Mononuclear cell (primary cell): ENCODE results near the gene GPAT3. TPM values are rescaled to one million over a fixed set of nuclear protein-coding genes. Genes with fewer than 3 reads are reported as not detected.
"Not testable (repeated sequence)": the region's sequence is repeated elsewhere in the genome, so short reads cannot be mapped to it uniquely, and the experiment has no call there.

Source experiments
- H3K27me3 ChIP-seq: 2 replicates; pipeline ENCODE4 v1.6.0; 2011; ENCODE audit warnings: low read length, control low read depth; ENCODE audit not compliant: insufficient read depth
- H3K4me1 ChIP-seq: 2 replicates; pipeline ENCODE4 v1.5.1; 2011; ENCODE audit warnings: mild to moderate bottlenecking, low read length, control low read depth; ENCODE audit not compliant: insufficient read depth
- H3K4me3 ChIP-seq: 2 replicates; pipeline ENCODE4 v1.5.1; 2011; ENCODE audit warnings: mild to moderate bottlenecking, low read length, moderate library complexity
- H3K9me3 ChIP-seq: 2 replicates; pipeline ENCODE4 v1.5.1; 2011; ENCODE audit warnings: low read depth, mild to moderate bottlenecking, control low read depth, low read length
- total RNA-seq: library from RNA; depleted of rRNA; stranded (reverse); fragments of >200 nt; gene quantifications from one replicate; pipeline ENCODE4 v1.2.3, GENCODE V29; 2012

Gene GPAT3
- total RNA-seq, 1 donor: 10.1 TPM

DNA sequence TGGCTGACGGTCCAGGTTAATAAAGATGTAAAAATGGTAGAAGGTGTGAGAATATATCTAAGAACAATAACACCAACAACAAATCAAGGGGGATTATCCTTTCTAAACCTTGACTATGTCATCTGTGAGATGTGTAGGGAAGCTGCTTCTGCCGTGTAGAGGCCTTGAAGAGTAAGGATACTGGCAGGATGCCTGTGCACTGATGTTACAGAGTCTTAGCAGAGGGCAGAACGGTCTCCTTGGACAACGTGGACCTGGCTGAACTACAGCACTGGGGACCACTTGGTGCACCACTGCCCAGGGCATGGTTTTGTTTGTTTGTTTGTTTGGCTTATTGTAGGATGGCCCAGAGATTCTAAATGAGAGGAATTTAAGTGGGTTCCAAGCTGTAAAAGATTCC lies 33.5 kb downstream of the GPAT3 start:
- Histone ChIP-seq H3K27me3 (no peaks in the 10 kb centered on the region), H3K4me1 (peaks cover 34% of the 10 kb centered on the region), H3K4me3 (no peak overlapping the region), H3K9me3 (no peaks in the 10 kb centered on the region)

DNA sequence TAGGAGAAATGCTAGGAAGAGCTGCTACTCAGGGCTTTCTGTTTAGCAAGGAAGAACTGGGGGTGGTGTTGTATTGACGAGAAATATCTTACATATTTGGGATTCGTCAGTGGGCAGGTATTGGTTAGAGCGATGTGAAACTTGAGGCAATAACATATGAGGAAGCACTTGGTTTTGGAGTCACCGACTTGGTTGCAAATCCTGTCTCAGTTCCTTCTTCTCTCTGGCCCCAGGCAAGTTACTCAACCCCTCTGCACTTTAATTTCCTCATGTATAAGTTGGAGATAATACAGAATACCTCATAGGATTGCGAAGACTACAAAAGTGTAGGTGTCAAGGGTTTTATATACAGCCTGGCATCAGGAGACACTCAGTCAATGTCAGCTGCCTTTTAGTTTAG lies 34.1 kb downstream of the GPAT3 start:
- no peaks in the 10 kb centered on the region for H3K27me3 ChIP-seq
- no peak overlapping the region for H3K4me3 ChIP-seq
- peaks cover 34% of the 10 kb centered on the region for H3K4me1 ChIP-seq

DNA sequence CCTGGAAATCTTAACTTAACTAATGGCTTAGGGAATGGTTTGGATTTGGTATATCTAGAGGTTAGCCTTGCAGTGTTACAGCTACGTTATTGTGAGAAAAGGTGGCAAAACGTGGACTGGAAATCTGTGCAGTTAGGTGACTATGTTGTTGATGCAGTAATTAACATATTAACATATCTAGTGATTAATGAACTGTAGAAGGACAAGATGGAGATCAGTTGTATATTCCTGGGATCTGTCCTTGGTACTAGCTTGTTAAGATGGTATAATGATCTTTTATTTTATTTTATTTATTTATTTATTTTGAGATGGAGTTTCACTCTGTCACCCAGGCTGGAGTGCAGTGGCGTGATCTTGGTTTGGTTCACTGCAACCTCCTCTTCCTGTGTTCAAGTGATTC lies 36.9 kb downstream of the GPAT3 start:
- no peaks in the 10 kb centered on the region for H3K27me3 ChIP-seq
- H3K4me3 ChIP-seq: no peak overlapping the region
- no peaks in the 10 kb centered on the region for H3K9me3 ChIP-seq
- H3K4me1 ChIP-seq: peaks cover 30% of the 10 kb centered on the region

More for the DNA sequence above, 34.1 kb downstream of the GPAT3 start:
- H3K9me3 ChIP-seq: no peaks in the 10 kb centered on the region

DNA sequence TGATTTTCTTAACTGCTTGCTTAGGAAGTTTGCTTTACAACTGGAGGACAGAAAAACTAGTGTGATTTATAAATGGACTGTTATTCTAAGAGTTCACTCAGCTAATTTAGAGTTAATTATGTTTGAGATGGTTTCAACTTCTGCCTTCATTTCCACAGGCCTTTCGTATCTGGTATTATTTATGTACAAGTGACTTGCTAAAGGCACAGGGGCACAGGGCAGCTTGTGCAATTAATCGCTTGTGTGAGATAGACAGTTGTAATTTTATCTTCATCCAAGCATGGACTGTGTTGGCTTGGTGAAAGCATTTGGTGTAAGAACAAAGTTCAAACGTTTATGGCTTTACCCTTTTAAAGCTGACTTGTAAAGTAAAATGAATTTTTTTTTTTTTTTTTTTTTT lies 38.3 kb downstream of the GPAT3 start:
- Histone ChIP-seq H3K9me3 (no peaks in the 10 kb centered on the region), H3K27me3 (no peaks in the 10 kb centered on the region), H3K4me3 (no peak overlapping the region), H3K4me1 (peaks cover 20% of the 10 kb centered on the region)

DNA sequence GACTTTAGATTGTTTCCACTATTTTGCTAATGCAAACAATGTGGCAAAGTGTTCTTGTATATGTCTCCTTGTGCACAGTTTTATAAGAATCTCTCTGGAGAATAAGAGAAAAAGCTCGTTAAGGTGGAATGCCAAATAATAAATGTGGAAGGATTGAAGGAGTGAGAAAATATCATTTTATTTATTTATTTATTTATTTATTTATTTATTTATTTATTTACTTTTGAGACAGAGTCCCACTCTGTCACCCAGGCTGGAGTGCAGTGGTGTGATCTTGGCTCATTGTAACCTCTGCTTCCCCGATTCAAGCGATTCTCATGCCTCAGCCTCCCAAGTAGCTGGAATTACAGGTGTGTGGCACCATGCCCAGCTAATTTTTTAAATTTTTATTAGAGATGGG lies 40.3 kb downstream of the GPAT3 start:
- H3K4me3 ChIP-seq, H3K4me1 ChIP-seq, H3K9me3 ChIP-seq, H3K27me3 ChIP-seq: not testable (repeated sequence)

DNA sequence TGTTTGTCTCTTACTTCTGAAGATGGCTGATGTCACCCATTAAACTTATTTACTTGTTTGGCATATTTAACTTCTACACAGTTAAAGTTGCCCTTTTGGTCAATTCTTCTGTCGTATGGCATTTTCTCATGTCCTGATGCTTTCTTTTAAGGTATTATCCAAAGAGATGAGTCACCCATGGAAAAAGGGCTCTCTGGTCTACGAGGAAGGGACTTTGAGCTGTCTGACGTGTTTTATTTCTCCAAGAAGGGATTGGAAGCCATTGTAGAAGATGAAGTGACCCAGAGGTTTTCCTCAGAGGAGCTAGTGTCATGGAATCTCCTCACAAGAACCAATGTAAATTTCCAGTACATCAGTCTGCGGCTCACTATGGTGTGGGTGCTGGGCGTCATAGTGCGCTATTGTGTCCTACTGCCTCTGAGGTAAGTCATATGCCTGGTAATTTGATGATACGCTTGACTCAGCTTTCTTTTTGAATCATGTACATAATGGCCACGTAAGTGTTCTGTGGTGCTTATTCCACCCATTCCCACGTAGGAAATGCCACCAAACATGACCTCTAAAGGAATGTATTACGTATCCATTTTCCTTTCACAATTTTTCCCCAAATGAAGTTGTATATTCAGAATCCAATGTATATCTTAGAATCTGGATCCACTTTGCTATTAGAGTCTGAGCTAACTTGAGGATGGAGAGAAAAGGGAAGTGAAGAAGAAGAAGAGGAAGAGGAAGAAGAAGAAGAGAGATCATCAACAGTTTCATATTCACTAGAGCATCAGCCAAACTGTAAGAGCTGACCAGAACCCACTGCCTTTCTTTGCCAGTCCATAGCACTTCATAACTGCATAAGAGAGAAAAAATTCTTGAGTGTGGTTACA lies 45.7 kb downstream of the GPAT3 start:
- no peak overlapping the region for H3K4me3 ChIP-seq
- H3K4me1 ChIP-seq: peaks cover 16% of the 10 kb centered on the region
- H3K27me3 ChIP-seq: no peaks in the 10 kb centered on the region
- H3K9me3 ChIP-seq: no peaks in the 10 kb centered on the region

DNA sequence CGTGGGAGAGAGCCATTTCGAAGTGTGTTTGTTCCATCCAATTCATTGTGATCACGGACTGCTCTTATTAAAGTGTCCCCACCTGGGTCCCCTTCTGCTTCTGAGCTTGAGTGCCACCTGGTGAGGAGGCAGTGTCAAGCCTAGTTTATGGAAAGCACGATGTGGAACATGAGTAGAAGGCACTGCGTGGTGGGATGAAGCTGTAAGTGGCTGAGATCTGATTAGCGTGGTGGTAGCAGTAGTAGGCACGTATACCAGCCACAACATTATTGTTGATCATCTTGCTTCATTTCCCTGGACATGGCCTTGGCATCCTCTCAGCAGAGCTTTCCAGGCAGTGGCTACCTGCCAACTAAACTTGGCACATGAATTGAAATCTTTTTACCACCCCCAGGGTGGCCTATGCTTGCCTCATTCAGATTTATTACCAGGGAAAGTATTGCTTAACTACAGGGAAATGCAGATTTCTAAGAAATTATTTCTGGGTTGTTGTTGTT lies 46.4 kb downstream of the GPAT3 start:
- Histone ChIP-seq H3K27me3 (no peaks in the 10 kb centered on the region), H3K4me1 (peaks cover 16% of the 10 kb centered on the region), H3K9me3 (no peaks in the 10 kb centered on the region), H3K4me3 (no peak overlapping the region)

DNA sequence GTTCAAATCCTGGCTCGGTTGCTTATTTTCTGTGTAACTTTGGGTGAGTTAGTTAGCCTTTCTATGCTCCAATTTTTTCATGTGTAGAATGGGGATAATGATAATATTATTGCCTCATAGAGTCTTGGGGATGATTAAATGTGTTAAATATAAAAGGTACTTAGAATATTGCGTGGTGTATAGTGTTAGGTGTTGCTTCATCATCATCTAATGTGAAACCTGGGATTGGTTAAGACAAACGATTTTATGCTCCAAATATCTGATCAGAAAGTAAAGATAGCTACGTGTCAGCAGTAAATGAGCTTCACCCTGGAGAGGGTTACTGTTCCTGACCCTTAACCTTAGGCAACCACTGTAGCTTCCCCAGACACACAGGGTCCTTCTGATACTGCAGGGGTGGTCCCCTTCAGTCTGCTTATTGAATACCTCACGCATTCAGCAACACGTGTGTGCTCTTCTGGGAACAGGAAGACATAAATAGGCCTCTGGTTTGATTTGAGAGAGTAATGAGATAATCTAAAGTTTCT lies 50.1 kb downstream of the GPAT3 start:
- H3K4me1 ChIP-seq: peaks cover 13% of the 10 kb centered on the region
- H3K27me3 ChIP-seq: no peaks in the 10 kb centered on the region
- H3K9me3 ChIP-seq: no peaks in the 10 kb centered on the region
- no peak overlapping the region for H3K4me3 ChIP-seq

DNA sequence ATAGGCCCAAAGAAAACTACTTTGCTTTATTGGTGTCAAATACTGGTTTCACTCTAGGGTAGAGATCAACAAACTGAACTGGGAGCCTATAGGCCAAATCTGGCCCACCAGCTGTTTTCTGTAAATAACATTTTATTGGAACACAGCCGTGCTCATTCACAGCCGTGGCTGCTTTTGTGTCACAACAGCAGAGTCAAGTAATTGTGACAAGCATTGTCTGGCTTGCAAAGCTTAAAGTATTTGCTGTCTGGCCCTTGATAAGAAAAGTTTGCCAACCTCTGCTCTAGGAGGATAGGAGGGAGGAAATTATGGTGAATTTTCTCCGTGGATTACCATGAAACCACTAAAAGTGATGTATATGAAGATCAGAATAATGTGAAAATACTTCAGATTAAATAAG lies 53.4 kb downstream of the GPAT3 start:
- H3K4me3 ChIP-seq: no peak overlapping the region
- H3K9me3 ChIP-seq: no peaks in the 10 kb centered on the region
- H3K27me3 ChIP-seq: no peaks in the 10 kb centered on the region
- no peaks in the 10 kb centered on the region for H3K4me1 ChIP-seq

DNA sequence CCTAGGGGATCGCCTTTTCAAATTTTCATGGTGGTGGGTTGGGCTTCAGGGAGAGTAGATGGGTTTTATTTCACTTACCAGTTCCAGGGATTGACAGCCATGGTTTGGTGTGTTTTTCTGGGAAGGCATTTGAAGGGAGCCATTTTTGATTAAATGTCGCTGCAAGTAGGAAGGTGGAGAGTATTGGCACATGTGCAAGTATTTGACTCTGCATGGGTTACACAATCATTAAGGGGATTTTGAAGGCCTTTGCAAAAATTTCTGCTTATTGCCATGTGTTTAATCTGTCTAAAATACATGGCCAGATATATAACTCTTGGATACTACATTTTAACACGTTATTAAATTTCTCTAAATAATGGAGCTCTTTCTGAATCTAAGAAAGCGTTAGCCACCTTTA lies 55.1 kb downstream of the GPAT3 start:
- H3K9me3 ChIP-seq: no peaks in the 10 kb centered on the region
- H3K4me3 ChIP-seq: no peak overlapping the region
- H3K4me1 ChIP-seq: no peaks in the 10 kb centered on the region
- no peaks in the 10 kb centered on the region for H3K27me3 ChIP-seq

DNA sequence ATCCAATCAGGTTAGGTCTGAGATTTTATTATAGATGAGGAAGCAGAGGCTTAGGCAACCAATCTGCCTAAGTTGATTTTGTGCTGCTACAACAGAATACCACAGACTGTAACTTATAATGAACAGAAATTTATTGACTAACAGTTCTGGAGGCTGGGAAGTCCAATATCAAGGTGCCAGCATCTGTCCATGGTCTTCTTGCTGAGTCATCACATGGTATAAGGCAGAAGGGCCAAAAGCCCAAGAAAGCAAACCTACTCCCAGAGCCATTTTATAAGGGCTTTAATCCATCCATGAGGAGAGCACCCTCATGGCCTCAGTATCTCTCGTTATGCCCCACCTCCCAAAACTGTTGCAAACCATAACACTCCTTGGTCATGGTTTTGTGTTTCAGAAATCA lies 55.8 kb downstream of the GPAT3 start:
- H3K4me3 ChIP-seq: no peak overlapping the region
- no peaks in the 10 kb centered on the region for H3K9me3 ChIP-seq
- H3K4me1 ChIP-seq: no peaks in the 10 kb centered on the region
- no peaks in the 10 kb centered on the region for H3K27me3 ChIP-seq

DNA sequence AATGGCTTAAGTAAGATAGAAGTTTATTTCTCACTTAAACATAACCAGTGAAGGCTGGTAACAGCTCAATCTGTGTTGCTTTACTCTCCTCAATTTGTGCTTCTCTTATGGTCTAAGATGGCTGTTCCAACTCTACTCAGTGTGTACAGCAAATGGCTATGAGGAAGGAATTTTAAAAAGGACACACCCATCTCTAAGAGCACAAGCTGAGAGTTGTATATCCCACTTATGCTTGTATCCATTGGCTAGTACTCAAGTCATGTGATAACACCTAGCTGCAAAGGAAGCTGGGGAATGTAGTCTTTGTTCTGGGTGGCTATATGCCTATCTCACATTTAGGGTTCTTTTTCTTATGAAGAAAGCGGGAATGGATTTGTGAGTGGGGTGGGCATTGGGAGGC lies 63.3 kb downstream of the GPAT3 start:
- Histone ChIP-seq H3K4me1 (peaks cover 4% of the 10 kb centered on the region), H3K27me3 (no peaks in the 10 kb centered on the region), H3K4me3 (no peak overlapping the region), H3K9me3 (no peaks in the 10 kb centered on the region)

DNA sequence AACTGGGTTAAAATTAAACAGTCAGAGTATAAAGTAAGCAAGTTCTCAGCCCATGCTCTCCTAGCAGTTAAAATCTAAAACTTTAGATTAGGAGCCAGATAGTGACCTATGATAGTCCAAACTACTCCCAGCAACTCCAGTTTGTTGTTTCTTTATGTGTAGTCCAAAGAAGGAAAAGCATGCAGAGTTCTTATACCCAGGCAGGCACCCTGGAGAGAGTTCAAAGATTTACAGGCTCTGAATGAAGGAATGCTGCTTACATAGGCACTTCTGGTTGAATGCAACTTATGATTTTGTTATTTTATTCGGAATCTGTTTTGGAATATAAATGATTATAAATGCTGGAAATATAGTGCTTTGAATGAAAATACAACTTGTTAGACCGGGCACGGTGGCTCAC lies 67.2 kb downstream of the GPAT3 start:
- H3K4me3 ChIP-seq: no peak overlapping the region
- peaks cover 11% of the 10 kb centered on the region for H3K4me1 ChIP-seq
- H3K9me3 ChIP-seq: no peaks in the 10 kb centered on the region
- H3K27me3 ChIP-seq: no peaks in the 10 kb centered on the region

DNA sequence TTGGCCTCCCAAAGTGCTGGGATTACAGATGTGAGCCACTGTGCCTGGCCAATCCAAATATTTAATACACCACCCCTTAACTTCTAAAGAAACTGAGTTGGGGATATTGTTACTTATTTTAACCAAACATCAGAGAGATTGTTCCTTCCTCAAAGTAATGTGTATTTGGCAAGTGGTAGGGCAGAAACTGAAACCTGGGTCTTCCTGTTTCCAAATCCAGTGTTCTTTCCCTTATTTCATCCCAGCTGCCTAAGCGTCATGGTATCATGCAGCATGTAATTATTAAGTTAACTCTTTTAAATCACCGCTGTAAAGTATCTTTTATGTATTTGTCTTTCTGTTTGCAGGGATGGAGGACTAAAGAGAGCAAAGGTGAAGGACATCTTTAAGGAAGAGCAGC lies 68.4 kb downstream of the GPAT3 start:
- Histone ChIP-seq H3K27me3 (no peaks in the 10 kb centered on the region), H3K4me3 (no peak overlapping the region), H3K9me3 (no peaks in the 10 kb centered on the region)

DNA sequence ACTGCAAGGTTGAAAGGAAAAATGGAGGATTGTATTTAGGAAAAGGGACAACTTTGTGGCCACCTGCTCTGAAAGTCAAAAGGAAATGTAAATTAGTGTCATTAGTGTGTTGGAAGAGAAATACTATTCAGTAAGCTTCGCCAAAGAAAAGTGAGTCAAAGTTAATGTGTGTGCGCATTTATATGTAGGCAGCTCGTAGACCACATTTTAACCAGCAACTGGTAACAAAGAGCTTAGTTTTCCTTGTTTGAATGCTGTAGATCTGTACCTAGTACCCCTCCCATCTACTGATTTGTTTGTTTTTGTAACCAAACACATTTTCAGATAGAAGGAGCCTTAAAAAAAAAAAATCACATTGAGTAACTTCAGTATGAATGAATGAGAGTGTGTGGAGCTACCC lies 69.3 kb downstream of the GPAT3 start:
- Histone ChIP-seq H3K27me3 (no peaks in the 10 kb centered on the region), H3K4me3 (no peak overlapping the region), H3K9me3 (no peaks in the 10 kb centered on the region), H3K4me1 (peaks cover 11% of the 10 kb centered on the region)

More for the DNA sequence above, 68.4 kb downstream of the GPAT3 start:
- peaks cover 11% of the 10 kb centered on the region for H3K4me1 ChIP-seq

DNA sequence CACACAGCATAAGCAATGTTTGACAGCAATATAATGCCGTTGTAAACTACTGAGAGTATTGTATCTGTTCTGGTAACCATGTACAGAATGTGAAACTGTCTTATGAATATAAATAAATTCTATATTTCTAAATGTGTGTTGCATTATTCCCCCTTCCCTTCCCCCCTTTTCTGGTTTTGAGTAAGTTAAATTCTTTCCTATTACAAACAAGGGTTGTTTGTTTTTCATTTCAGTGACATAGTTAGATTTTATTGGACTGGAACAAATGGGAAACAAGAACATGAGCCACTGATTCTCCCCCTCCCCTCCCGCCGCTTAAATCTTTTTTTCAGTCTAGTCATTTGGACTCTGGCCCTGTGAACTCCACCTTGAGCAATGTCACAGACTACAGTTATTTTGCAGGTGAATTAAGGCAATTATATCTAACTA lies 69.8 kb downstream of the GPAT3 start:
- no peaks in the 10 kb centered on the region for H3K27me3 ChIP-seq
- peaks cover 4% of the 10 kb centered on the region for H3K9me3 ChIP-seq
- peaks cover 11% of the 10 kb centered on the region for H3K4me1 ChIP-seq
- no peak overlapping the region for H3K4me3 ChIP-seq
